ENCODE measurements around the gene TEX14. TPM values are rescaled to one million over a fixed set of nuclear protein-coding genes. Genes with fewer than 3 reads are reported as not detected.

The TEX14 gene
- total RNA-seq, 1 experiment from 2014 or later: 0.31 TPM

DNA sequence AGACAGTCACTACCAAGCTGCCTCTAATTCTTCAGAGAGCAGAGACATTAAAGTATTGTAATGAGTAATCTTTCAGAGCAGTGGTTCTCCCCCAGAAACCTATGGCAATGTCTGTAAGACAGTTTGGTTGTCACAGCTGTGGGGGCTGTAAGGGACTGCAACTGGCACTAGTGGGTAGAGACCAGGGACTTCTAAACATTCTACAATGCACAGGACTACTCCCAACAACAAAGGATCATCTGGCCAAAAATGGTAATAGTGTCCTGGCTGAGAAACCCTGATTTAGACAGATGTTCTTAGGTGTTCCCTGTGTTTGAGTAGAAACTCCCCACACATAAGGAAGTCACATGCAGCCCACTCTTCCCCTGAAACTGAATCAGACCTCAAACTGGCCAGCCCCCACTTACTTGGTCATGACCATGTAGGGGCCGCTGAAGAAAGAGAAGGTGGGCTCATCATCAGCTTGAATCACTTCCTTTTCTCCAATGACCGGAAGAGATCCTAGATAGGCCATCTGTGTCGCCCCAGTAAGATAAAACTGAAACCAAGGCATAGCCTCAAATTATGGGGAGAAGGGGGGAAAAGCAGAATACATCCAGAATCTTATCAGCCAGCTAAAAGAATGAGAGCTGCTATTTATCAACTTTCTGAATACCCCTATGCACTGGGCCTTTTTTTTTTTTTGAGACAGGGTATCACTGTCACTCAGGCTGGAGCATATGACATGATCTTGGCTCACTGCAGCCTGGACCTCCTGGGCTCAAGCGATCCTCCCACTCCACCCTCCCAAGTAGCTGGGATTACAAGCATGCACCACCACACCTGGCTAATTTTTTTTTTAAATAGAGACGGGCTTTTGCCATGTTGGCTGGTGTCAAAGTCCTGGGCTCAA, 75.8 kb downstream of the TEX14 start:
- no peaks in the 10 kb centered on the region for H3K27me3 Mint-ChIP-seq (ENCODE audit: low read depth)
- WGBS (ENCODE audit: extremely low coverage, insufficient read length, low lambda C conversion rate): no CpG with 5 or more reads among the region's 5 CpGs

More for the DNA sequence above, 75.8 kb downstream of the TEX14 start:
- peaks cover 8 to 11% of the 10 kb centered on the region in 2 experiments for H3K4me1 Mint-ChIP-seq
- no peak overlapping the region; a peak in 1 of 7 replicates for H3K27ac Mint-ChIP-seq
- no peak overlapping the region for H2BK15ac ChIP-seq (ENCODE audit: low read depth, low read length)
- no peak overlapping the region for H3K56ac ChIP-seq (ENCODE audit: insufficient read length, low read depth, low read length)
- no peak overlapping the region for H2BK20ac ChIP-seq (ENCODE audit: low read depth, low read length, poor library complexity, severe bottlenecking)
- no peak overlapping the region for H3K27ac ChIP-seq (ENCODE audit: insufficient read length, low read depth, low read length)
- no peak overlapping the region for H3K4me2 ChIP-seq (ENCODE audit: insufficient read depth, insufficient read length, low read length)
- no peak overlapping the region for H3K14ac ChIP-seq (ENCODE audit: insufficient read depth, low read length)
- H4K20me1 ChIP-seq (ENCODE audit: control insufficient read depth, insufficient read depth, insufficient read length): no peaks in the 10 kb centered on the region
- H2AFZ ChIP-seq (ENCODE audit: low read length): no peak overlapping the region
- H4K5ac ChIP-seq (ENCODE audit: insufficient read length, low read depth, low read length): no peak overlapping the region
- no peak overlapping the region for H3K4me3 Mint-ChIP-seq
- H3T11ph ChIP-seq (ENCODE audit: low read length): no peak overlapping the region
- H2BK120ac ChIP-seq (ENCODE audit: low read depth, low read length, poor library complexity, severe bottlenecking): no peak overlapping the region
- H3K23ac ChIP-seq (ENCODE audit: insufficient read length, low read depth, low read length): no peak overlapping the region
- H3K79me1 ChIP-seq (ENCODE audit: insufficient read depth, low read depth, low read length, poor library complexity, severe bottlenecking): no peaks in the 10 kb centered on the region
- H2BK5ac ChIP-seq (ENCODE audit: insufficient read length, low read length): no peak overlapping the region
- H3K4ac ChIP-seq (ENCODE audit: low read depth, low read length): no peak overlapping the region
- no peak overlapping the region for H4K8ac ChIP-seq (replicated peaks; ENCODE audit: insufficient read length, low read depth, low read length)
- TF ChIP-seq, protein P1, sequence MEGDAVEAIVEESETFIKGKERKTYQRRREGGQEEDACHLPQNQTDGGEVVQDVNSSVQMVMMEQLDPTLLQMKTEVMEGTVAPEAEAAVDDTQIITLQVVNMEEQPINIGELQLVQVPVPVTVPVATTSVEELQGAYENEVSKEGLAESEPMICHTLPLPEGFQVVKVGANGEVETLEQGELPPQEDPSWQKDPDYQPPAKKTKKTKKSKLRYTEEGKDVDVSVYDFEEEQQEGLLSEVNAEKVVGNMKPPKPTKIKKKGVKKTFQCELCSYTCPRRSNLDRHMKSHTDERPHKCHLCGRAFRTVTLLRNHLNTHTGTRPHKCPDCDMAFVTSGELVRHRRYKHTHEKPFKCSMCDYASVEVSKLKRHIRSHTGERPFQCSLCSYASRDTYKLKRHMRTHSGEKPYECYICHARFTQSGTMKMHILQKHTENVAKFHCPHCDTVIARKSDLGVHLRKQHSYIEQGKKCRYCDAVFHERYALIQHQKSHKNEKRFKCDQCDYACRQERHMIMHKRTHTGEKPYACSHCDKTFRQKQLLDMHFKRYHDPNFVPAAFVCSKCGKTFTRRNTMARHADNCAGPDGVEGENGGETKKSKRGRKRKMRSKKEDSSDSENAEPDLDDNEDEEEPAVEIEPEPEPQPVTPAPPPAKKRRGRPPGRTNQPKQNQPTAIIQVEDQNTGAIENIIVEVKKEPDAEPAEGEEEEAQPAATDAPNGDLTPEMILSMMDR (conservative IDR thresholded peaks at IDR 0.05): no peak
- H3K18ac ChIP-seq (ENCODE audit: insufficient read length, low read depth, low read length): no peak overlapping the region
- H4K91ac ChIP-seq (ENCODE audit: insufficient read length, low read depth, low read length): no peak overlapping the region
- DNase-seq: no peak
- H3K9me3 ChIP-seq (ENCODE audit: control insufficient read depth, low read depth, low read length): no peaks in the 10 kb centered on the region
- no peaks in the 10 kb centered on the region for H3K36me3 Mint-ChIP-seq (ENCODE audit: insufficient read depth in 1 of 3, low read depth in 3 of 3)
- H3K9me3 Mint-ChIP-seq: no peaks in the 10 kb centered on the region
- H3K27me3 ChIP-seq (ENCODE audit: insufficient read depth, low read length): no peaks in the 10 kb centered on the region
- H2AK5ac ChIP-seq (ENCODE audit: insufficient read length, low read length): no peak overlapping the region
- no peak overlapping the region for H2BK12ac ChIP-seq (ENCODE audit: insufficient read length, low read depth, low read length)
- H3K23me2 ChIP-seq (ENCODE audit: insufficient read length, low read depth, low read length, poor library complexity, severe bottlenecking): no peaks in the 10 kb centered on the region
- no peak overlapping the region for H3K9ac ChIP-seq (ENCODE audit: extremely low read depth, insufficient read length, low read length)
- H3K4me1 ChIP-seq (ENCODE audit: insufficient read depth, low read length): no peaks in the 10 kb centered on the region; the same call in 1 of the 2 replicates
- no peaks in the 10 kb centered on the region for H3K79me2 ChIP-seq (ENCODE audit: insufficient read depth, low read length)
